Activated T-helper 2 cell treated with anti-CD3 and anti-CD28 coated beads, Interferon-gamma antibody, Interleukin-2, Interleukin-4, amounts not matched to agents 10 μg/mL and 5 μg/mL and 100 μg/mL, durations not matched to agents 14 hours and 24 hours and 36 hours (primary cell): ENCODE measurements around the gene CYTH2. TPM values are rescaled to one million over a fixed set of nuclear protein-coding genes. Genes with fewer than 3 reads are reported as not detected.

Experiments
- DNase-seq: peaks from one replicate; pipeline ENCODE4 v3.0.0; 2021; ENCODE audit warnings: low spot score
- H3K27ac Mint-ChIP-seq: one replicate; pipeline ENCODE4 v1.8.0; 2021; ENCODE audit warnings: mixed read lengths
- H3K27me3 Mint-ChIP-seq: one replicate; pipeline ENCODE4 v1.8.0; 2021; ENCODE audit warnings: low read depth, mixed read lengths
- H3K36me3 Mint-ChIP-seq: one replicate; pipeline ENCODE4 v1.8.0; 2021; ENCODE audit warnings: low read depth, mixed read lengths
- H3K4me1 Mint-ChIP-seq: one replicate; pipeline ENCODE4 v1.8.0; 2021; ENCODE audit warnings: low read depth, mixed read lengths
- H3K4me3 Mint-ChIP-seq: one replicate; pipeline ENCODE4 v1.8.0; 2021; ENCODE audit warnings: low read depth, mild to moderate bottlenecking, moderate library complexity, mixed read lengths
- H3K9me3 Mint-ChIP-seq: one replicate; pipeline ENCODE4 v1.8.0; 2021; ENCODE audit warnings: mixed read lengths
- intact Hi-C: fragments of 100-400 bp; cut with micrococcal nuclease; formaldehyde crosslinking; loops from one replicate; pipeline ENCODE4 v1.15.1; 2023
- total RNA-seq: library from RNA; stranded (reverse); gene quantifications from 2 replicates; pipeline ENCODE4 v1.2.3, GENCODE V29; 2022

Gene CYTH2
- total RNA-seq, 1 donor from 2014 or later = 37.7 TPM

GRCh38 chr19:48455908-48456562, 13.1 kb upstream of the CYTH2 start:
- intact Hi-C loops = no loop called here
- no peak overlapping the region for H3K4me3 Mint-ChIP-seq

GRCh38 chr19:48456864-48457263, 12.3 kb upstream of the CYTH2 start:
- DNase-seq = no peak
- Mint-ChIP-seq H3K4me3 (no peak overlapping the region), H3K27ac (no peak overlapping the region), H3K4me1 (peaks cover 2% of the 10 kb centered on the region), H3K36me3 (peaks cover 35% of the 10 kb centered on the region), H3K27me3 (no peaks in the 10 kb centered on the region), H3K9me3 (no peaks in the 10 kb centered on the region)
- intact Hi-C loops = no loop called here

More at GRCh38 chr19:48455908-48456562, 13.1 kb upstream of the CYTH2 start:
- H3K9me3 Mint-ChIP-seq = no peaks in the 10 kb centered on the region
- H3K36me3 Mint-ChIP-seq = peaks cover 43% of the 10 kb centered on the region
- peaks cover 2% of the 10 kb centered on the region for H3K4me1 Mint-ChIP-seq
- no peak for DNase-seq
- H3K27ac Mint-ChIP-seq = no peak overlapping the region
- H3K27me3 Mint-ChIP-seq = no peaks in the 10 kb centered on the region

GRCh38 chr19:48458016-48458415, 11.2 kb upstream of the CYTH2 start:
- no peaks in the 10 kb centered on the region for H3K27me3 Mint-ChIP-seq
- no peak overlapping the region for H3K4me3 Mint-ChIP-seq
- intact Hi-C loops = no loop called here
- no peak for DNase-seq
- no peaks in the 10 kb centered on the region for H3K9me3 Mint-ChIP-seq
- no peak overlapping the region for H3K27ac Mint-ChIP-seq
- H3K36me3 Mint-ChIP-seq = peaks cover 28% of the 10 kb centered on the region
- peaks cover 2% of the 10 kb centered on the region for H3K4me1 Mint-ChIP-seq

DNA sequence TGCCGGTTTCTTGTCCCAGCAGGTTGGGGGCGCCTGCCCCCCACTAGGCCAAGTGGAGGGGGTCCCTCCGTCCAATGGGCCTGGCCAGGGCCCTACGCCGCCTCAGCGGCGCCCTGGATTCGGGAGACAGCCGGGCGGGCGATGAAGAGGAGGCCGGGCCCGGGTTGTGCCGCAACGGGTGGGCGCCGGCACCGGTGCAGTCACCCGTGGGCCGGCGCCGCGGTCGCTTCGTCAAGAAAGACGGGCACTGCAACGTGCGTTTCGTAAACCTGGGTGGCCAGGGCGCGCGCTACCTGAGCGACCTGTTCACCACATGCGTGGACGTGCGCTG, 7.6 kb upstream of the CYTH2 start:
- no peak overlapping the region for H3K27ac Mint-ChIP-seq
- H3K9me3 Mint-ChIP-seq = no peaks in the 10 kb centered on the region
- no peak overlapping the region for H3K4me3 Mint-ChIP-seq
- intact Hi-C loops = no loop called here
- peaks cover 3% of the 10 kb centered on the region for H3K4me1 Mint-ChIP-seq
- no peak for DNase-seq
- H3K36me3 Mint-ChIP-seq = peaks cover 15% of the 10 kb centered on the region
- no peaks in the 10 kb centered on the region for H3K27me3 Mint-ChIP-seq

- Mint-ChIP-seq H3K4me3 (no peak overlapping the region), H3K36me3 (peaks cover 12% of the 10 kb centered on the region), H3K9me3 (no peaks in the 10 kb centered on the region), H3K27me3 (no peaks in the 10 kb centered on the region), H3K27ac (no peak overlapping the region), H3K4me1 (peaks cover 3% of the 10 kb centered on the region)
- no peak for DNase-seq
- intact Hi-C loops = no loop called here
These were observed 7.0 kb upstream of the CYTH2 start for GRCh38 chr19:48461982-48462655.

- no peak for DNase-seq
- peaks cover 7% of the 10 kb centered on the region for H3K4me1 Mint-ChIP-seq
- no peaks in the 10 kb centered on the region for H3K9me3 Mint-ChIP-seq
- no peak overlapping the region for H3K4me3 Mint-ChIP-seq
- H3K27me3 Mint-ChIP-seq = no peaks in the 10 kb centered on the region
- intact Hi-C loops = no loop called here
- no peak overlapping the region for H3K27ac Mint-ChIP-seq
- no peaks in the 10 kb centered on the region for H3K36me3 Mint-ChIP-seq
These were observed 4.0 kb upstream of the CYTH2 start for GRCh38 chr19:48465215-48465614.

DNA sequence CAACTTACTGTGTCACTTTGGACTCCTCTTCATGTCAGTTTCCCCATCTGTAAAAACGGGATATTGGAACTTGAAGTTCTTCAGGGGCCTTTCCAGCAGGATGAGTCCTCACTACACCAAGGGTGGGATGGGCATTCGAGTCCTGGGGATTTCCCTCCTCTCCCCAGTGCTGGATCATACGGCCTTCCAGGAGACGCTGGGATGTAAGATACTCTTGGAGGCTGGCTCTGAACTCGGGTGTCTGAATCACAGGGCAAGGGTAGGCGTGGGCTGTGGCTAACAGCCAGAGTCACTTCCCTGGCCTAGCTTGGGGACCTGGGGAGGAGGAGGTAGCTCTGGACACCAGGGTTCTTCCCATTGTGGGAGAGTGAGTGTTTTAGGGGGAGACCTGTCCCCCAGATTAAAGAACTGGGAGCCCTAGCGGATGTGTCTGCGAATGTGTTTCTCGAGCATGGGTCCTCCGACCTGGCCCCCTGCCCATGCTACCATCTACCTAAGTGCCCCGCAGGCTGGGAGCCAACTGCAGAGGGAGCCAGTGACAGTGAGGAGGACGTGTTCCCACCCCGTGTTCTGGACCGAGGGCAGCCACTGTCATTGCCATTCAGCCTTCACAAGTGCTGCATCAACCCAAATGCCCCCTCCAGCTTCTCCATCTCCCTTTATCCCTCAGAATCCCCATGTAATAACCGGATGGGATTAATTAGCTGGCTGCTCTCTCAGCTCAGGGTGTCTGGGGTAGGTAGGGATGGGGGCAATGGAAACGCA, 2.4 kb upstream of the CYTH2 start:
- Mint-ChIP-seq H3K9me3 (no peaks in the 10 kb centered on the region), H3K4me3 (no peak overlapping the region), H3K36me3 (peaks cover 8% of the 10 kb centered on the region), H3K27me3 (no peaks in the 10 kb centered on the region), H3K4me1 (peaks cover 9% of the 10 kb centered on the region), H3K27ac (no peak overlapping the region)
- no peak for DNase-seq
- intact Hi-C loops = no loop called here

GRCh38 chr19:48468772-48469288, 339 bp upstream of the CYTH2 start:
- H3K4me3 Mint-ChIP-seq = peak overlapping the region; percentile 82
- H3K36me3 Mint-ChIP-seq = peaks cover 24% of the 10 kb centered on the region
- DNase-seq = peak; percentile 100
- peak overlapping the region; percentile 75 for H3K27ac Mint-ChIP-seq
- no peaks in the 10 kb centered on the region for H3K9me3 Mint-ChIP-seq
- no peaks in the 10 kb centered on the region for H3K27me3 Mint-ChIP-seq
- H3K4me1 Mint-ChIP-seq = peaks cover 9% of the 10 kb centered on the region
- intact Hi-C loops = loop anchor here (1.0 to 2.0 kb wide), 2 partner anchors 24 kb away; partner anchors contain the start of gene GRWD1

DNA sequence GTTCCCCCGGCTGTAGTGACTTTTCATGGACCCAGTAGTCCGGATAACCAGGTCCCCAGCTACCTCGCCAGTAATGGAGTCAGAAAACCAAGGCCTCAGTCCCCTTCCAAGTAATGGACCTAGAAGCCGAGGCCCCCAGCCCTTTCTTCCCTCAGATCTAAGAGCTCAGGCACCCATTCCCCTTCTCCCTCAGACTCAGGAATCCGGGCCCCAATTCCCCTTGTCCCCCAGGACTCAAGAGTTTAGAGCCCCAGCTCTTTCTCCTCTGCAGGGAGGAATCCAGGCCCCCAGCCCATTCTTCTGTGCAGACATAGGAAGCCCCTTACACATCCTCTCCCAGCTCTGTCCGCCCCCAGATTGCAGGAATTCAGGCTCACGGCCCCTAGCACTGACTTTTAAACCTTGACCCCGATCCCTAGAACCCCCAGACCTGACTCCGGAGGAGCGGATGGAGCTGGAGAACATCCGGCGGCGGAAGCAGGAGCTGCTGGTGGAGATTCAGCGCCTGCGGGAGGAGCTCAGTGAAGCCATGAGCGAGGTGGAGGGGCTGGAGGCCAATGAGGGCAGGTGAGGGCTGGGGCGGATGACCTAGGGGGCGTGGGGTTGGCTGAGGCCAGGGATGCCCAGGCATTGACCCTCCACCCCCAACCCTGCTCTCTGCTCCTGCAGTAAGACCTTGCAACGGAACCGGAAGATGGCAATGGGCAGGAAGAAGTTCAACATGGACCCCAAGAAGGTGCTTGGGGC, 938 bp downstream of the CYTH2 start:
- Mint-ChIP-seq H3K27me3 (no peaks in the 10 kb centered on the region), H3K36me3 (peaks cover 31% of the 10 kb centered on the region), H3K4me3 (peak overlapping the region; percentile 82), H3K27ac (no peak overlapping the region), H3K9me3 (no peaks in the 10 kb centered on the region), H3K4me1 (peaks cover 7% of the 10 kb centered on the region)
- intact Hi-C loops = loop anchor here (2.0 kb wide), 1 partner anchor 23 kb away; no protein-coding TSS in a partner anchor
- DNase-seq = no peak

GRCh38 chr19:48470856-48471255, 1.7 kb downstream of the CYTH2 start:
- intact Hi-C loops = no loop called here
- Mint-ChIP-seq H3K27ac (no peak overlapping the region), H3K36me3 (peaks cover 38% of the 10 kb centered on the region), H3K4me1 (peaks cover 6% of the 10 kb centered on the region), H3K4me3 (peak overlapping the region; percentile 82), H3K9me3 (no peaks in the 10 kb centered on the region), H3K27me3 (no peaks in the 10 kb centered on the region)
- DNase-seq = no peak

DNA sequence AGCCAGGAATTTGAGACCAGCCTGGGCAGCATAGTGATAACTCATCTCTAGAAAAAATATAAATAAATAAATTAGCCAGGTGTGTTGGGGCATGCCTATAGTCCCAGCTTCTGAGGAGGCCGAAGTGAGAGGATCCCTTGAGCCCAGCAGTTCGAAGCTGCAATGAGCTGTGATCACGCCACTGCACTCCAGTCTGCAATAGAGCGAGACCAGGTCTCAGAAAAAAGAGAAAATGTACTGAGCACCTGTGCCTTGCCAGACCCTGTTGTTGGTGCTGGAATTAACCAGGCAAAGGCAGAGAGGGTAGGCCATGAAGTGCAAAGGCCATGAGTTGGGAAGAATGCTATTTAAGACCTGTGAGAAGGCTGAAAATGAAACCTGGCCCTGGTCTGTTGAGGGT, 2.7 kb downstream of the CYTH2 start:
- Mint-ChIP-seq H3K4me1 (peaks cover 6% of the 10 kb centered on the region), H3K36me3 (peaks cover 43% of the 10 kb centered on the region), H3K27me3 (no peaks in the 10 kb centered on the region), H3K27ac (no peak overlapping the region), H3K9me3 (no peaks in the 10 kb centered on the region), H3K4me3 (no peak overlapping the region)
- DNase-seq = no peak
- intact Hi-C loops = no loop called here

DNA sequence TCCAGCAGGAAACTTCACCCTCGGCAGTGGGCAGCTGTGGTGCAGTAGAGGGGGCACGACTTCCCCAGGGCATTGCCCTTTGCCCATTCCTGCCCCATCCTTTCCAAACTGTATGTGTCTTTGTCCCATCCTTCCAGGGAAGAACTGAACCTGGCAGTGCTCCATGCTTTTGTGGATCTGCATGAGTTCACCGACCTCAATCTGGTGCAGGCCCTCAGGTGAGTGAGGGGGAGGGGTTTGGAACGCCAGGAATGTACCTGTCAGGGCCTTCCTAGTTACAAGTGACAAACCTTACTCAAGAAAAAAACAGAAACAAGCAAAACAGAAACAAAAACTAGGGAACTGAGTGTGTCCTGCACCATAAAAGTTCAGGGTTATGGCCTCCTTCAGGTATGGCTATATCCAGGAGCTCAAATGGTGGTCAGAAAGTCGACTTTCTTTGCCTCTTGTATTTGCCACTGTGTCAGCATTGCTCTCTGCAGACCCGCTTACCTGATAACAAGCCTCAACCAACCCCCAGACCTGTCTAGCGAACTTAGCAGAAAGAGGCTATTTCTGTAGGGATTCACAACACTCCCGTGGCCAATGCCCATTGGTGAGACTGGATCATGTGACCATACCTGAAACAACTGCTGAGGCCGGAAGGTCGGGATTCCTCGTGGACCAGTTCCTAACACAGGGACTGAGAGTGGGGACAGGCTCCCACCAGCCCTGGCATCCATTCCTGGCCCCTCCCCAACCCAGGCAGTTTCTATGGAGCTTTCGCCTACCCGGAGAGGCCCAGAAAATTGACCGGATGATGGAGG, 4.2 kb downstream of the CYTH2 start:
- Mint-ChIP-seq H3K4me3 (no peak overlapping the region), H3K4me1 (peaks cover 4% of the 10 kb centered on the region), H3K27me3 (no peaks in the 10 kb centered on the region), H3K36me3 (peaks cover 43% of the 10 kb centered on the region), H3K27ac (no peak overlapping the region), H3K9me3 (no peaks in the 10 kb centered on the region)
- no peak for DNase-seq
- intact Hi-C loops = no loop called here
